Muscle of leg (tissue), 11 donors: ENCODE results near the gene HMCN2. TPM values are rescaled to one million over a fixed set of nuclear protein-coding genes. Genes with fewer than 3 reads are reported as not detected.

ENCODE experiments used
- DNase-seq: peaks from one replicate; pipeline ENCODE4 v3.0.0; 2013
- H3K27ac ChIP-seq: one replicate; pipeline ENCODE4 v1.5.1; 2013; ENCODE audit warnings: mild to moderate bottlenecking, low read length, control low read depth
- H3K27me3 ChIP-seq: one replicate; pipeline ENCODE4 v1.6.1; 2013; ENCODE audit warnings: low read length; ENCODE audit not compliant: control insufficient read depth, insufficient read depth
- H3K36me3 ChIP-seq: one replicate; pipeline ENCODE4 v1.6.1; 2013; ENCODE audit warnings: low read length; ENCODE audit not compliant: control insufficient read depth, insufficient read depth
- H3K4me1 ChIP-seq: one replicate; pipeline ENCODE4 v1.6.1; 2013; ENCODE audit warnings: low read length; ENCODE audit not compliant: control insufficient read depth, insufficient read depth
- H3K4me3 ChIP-seq: one replicate; pipeline ENCODE4 v1.5.1; 2013; ENCODE audit warnings: low read length, control low read depth
- H3K9me3 ChIP-seq: replicated peaks from 2 replicates; pipeline ENCODE4 v1.6.1; 2013; ENCODE audit warnings: low read depth, low read length; ENCODE audit not compliant: control insufficient read depth
- WGBS: methylation state at CpG from one replicate; pipeline ENCODE4 v1.1.5; 2013; ENCODE audit warnings: missing lambda C conversion rate; ENCODE audit not compliant: insufficient coverage; 5-methylcytosine and 5-hydroxymethylcytosine counted together
- polyA plus RNA-seq, 8 donors: library from polyadenylated mRNA; unstranded; fragments of 120-200 nt; gene quantifications; one replicate each; pipeline versions ENCODE4 v1.2.1 to v1.2.3, GENCODE V29; 2013; ENCODE audit warnings: inconsistent platforms in 1 of 8, low replicate concordance in 1 of 8; ENCODE audit not compliant: insufficient read length in 8 of 8, insufficient read depth in 1 of 8
- total RNA-seq: library from RNA; stranded (reverse); fragments of 120-200 nt; gene quantifications from one replicate; pipeline ENCODE4 v1.2.4, GENCODE V29; 2013

HMCN2 gene
- total and polyA plus RNA-seq, 9 donors: 2.8 to 7.7 (median 4.3) TPM

- WGBS: 83% methylated on average over 1 of the region's 5 CpGs
- no peak overlapping the region for H3K4me3 ChIP-seq
- H3K27ac ChIP-seq: no peak overlapping the region
- H3K4me1 ChIP-seq: peaks cover 55% of the 10 kb centered on the region
- no peak for DNase-seq
- no peaks in the 10 kb centered on the region for H3K36me3 ChIP-seq
- peaks cover 2% of the 10 kb centered on the region for H3K9me3 ChIP-seq
- peaks cover 3% of the 10 kb centered on the region for H3K27me3 ChIP-seq
Measured at GRCh38 chr9:130307667-130307943, 42.0 kb downstream of the HMCN2 start.

GRCh38 chr9:130308081-130308571 is 42.6 kb downstream of the HMCN2 start:
- no peak for DNase-seq
- WGBS: 63% methylated on average over 13 of the region's 14 CpGs
- Histone ChIP-seq H3K9me3 (peaks cover 2% of the 10 kb centered on the region), H3K36me3 (no peaks in the 10 kb centered on the region), H3K27me3 (peaks cover 3% of the 10 kb centered on the region), H3K4me1 (peaks cover 55% of the 10 kb centered on the region), H3K4me3 (no peak overlapping the region), H3K27ac (no peak overlapping the region)

- no peak for DNase-seq
- Histone ChIP-seq H3K4me1 (peaks cover 47% of the 10 kb centered on the region), H3K27me3 (no peaks in the 10 kb centered on the region), H3K36me3 (no peaks in the 10 kb centered on the region), H3K4me3 (no peak overlapping the region), H3K27ac (no peak overlapping the region), H3K9me3 (peaks cover 2% of the 10 kb centered on the region)
- 98% methylated on average over 4 of the region's 13 CpGs for WGBS
Measured at GRCh38 chr9:130309689-130310455, 44.3 kb downstream of the HMCN2 start.

- 82% methylated on average over 7 of the region's 9 CpGs for WGBS
- H3K9me3 ChIP-seq: peaks cover 2% of the 10 kb centered on the region
- no peak overlapping the region for H3K4me3 ChIP-seq
- H3K27me3 ChIP-seq: no peaks in the 10 kb centered on the region
- no peaks in the 10 kb centered on the region for H3K36me3 ChIP-seq
- H3K27ac ChIP-seq: no peak overlapping the region
- no peak for DNase-seq
- H3K4me1 ChIP-seq: peaks cover 42% of the 10 kb centered on the region
Measured at GRCh38 chr9:130310456-130310855, 44.9 kb downstream of the HMCN2 start.

GRCh38 chr9:130311003-130311402 is 45.4 kb downstream of the HMCN2 start:
- no peak overlapping the region for H3K4me3 ChIP-seq
- DNase-seq: peak; percentile 51
- no peaks in the 10 kb centered on the region for H3K27me3 ChIP-seq
- H3K4me1 ChIP-seq: peaks cover 38% of the 10 kb centered on the region
- H3K27ac ChIP-seq: no peak overlapping the region
- peaks cover 2% of the 10 kb centered on the region for H3K9me3 ChIP-seq
- WGBS: 66% methylated on average over 9 of the region's 10 CpGs
- H3K36me3 ChIP-seq: no peaks in the 10 kb centered on the region

GRCh38 chr9:130311408-130312140 is 46.0 kb downstream of the HMCN2 start:
- H3K9me3 ChIP-seq: peaks cover 2% of the 10 kb centered on the region
- H3K27me3 ChIP-seq: no peaks in the 10 kb centered on the region
- peaks cover 43% of the 10 kb centered on the region for H3K4me1 ChIP-seq
- no peak overlapping the region for H3K4me3 ChIP-seq
- 64% methylated on average over 14 of the region's 14 CpGs for WGBS
- H3K36me3 ChIP-seq: no peaks in the 10 kb centered on the region
- H3K27ac ChIP-seq: no peak overlapping the region
- DNase-seq: no peak

GRCh38 chr9:130313103-130313858 is 47.7 kb downstream of the HMCN2 start:
- peak; percentile 52 for DNase-seq
- Histone ChIP-seq H3K9me3 (peaks cover 2% of the 10 kb centered on the region), H3K27me3 (peaks cover 5% of the 10 kb centered on the region)

GRCh38 chr9:130315446-130316226 is 50.1 kb downstream of the HMCN2 start:
- Histone ChIP-seq H3K36me3 (no peaks in the 10 kb centered on the region), H3K4me3 (no peak overlapping the region), H3K27me3 (peaks cover 15% of the 10 kb centered on the region), H3K4me1 (peaks cover 62% of the 10 kb centered on the region), H3K27ac (no peak overlapping the region), H3K9me3 (no peaks in the 10 kb centered on the region)
- WGBS: 65% methylated on average over 10 of the region's 13 CpGs
- DNase-seq: no peak

More at GRCh38 chr9:130313103-130313858, 47.7 kb downstream of the HMCN2 start:
- H3K4me1 ChIP-seq: peaks cover 54% of the 10 kb centered on the region
- no peaks in the 10 kb centered on the region for H3K36me3 ChIP-seq
- 87% methylated on average over 9 of the region's 16 CpGs for WGBS
- H3K4me3 ChIP-seq: no peak overlapping the region
- H3K27ac ChIP-seq: no peak overlapping the region

- Histone ChIP-seq H3K27ac (no peak overlapping the region), H3K4me1 (peaks cover 60% of the 10 kb centered on the region), H3K4me3 (no peak overlapping the region), H3K27me3 (peaks cover 23% of the 10 kb centered on the region), H3K36me3 (no peaks in the 10 kb centered on the region), H3K9me3 (no peaks in the 10 kb centered on the region)
- WGBS: 62% methylated on average over 4 of the region's 8 CpGs
- no peak for DNase-seq
Measured at GRCh38 chr9:130316430-130316829, 50.9 kb downstream of the HMCN2 start.
